NCI-H1092 treated with DMSO at 0.1 percent for 48 hours (cell line): ENCODE measurements around the gene DUSP16.
"Not testable (repeated sequence)": the region's sequence is repeated elsewhere in the genome, so short reads cannot be mapped to it uniquely, and the experiment has no call there.

Experiments used
- DNase-seq: peaks from one replicate; lab custom pipeline; 2025; lab: John Stamatoyannopoulos, UW

The DUSP16 gene

GRCh38 chr12:12520273-12520672, 42.4 kb downstream of the DUSP16 start:
- no peak for DNase-seq

DNA sequence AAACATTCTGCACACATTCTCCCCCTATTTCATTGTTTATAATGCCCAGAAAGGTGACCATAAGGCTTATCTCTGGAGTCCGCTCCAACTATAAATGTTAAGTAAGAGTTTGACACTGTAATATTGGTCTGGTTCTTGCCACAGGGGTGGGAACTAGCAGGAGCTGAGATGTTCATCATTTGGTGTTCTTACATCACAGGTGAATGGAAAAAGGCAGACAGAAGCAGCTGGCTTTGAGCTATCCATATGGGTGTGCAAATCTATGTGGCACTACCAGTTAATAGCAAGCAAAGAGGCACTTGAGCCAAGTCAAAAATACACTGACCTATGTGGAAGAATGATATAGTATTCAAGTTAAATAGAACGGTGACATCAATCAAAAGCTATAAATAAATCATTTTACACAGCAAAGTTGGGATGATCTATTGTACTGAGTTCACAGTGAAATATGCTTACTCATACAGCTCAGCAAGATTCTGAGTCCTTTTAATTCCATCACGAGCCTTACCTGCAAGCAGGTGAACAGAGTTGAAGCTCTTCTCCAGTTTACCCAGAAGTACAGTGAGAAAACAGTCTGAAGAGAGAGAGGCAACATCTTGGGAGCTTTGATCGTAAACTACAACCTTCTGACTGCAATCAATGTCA, 43.2 kb downstream of the DUSP16 start:
- DNase-seq = no peak

DNA sequence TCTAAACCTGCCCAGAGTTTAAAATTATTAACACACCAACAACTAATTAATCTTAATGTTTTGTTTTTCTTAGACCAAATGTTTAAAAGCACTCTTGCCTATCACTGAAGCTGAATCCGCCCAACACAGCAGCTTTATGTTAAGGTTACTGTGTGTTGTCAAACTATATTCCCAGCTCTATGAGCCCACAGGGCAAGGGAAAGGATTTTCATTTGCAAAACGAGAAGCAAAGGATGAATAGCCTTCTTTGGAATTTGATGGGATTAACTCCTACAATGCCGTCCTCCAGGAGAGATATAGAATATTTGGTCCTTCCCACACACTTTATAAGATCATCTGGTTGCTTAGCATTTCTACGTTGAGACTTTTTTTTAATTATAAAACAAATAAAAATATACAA, 43.7 kb downstream of the DUSP16 start:
- no peak for DNase-seq

- DNase-seq = no peak
Observed at GRCh38 chr12:12518464-12518845, 44.2 kb downstream of the DUSP16 start.

DNA sequence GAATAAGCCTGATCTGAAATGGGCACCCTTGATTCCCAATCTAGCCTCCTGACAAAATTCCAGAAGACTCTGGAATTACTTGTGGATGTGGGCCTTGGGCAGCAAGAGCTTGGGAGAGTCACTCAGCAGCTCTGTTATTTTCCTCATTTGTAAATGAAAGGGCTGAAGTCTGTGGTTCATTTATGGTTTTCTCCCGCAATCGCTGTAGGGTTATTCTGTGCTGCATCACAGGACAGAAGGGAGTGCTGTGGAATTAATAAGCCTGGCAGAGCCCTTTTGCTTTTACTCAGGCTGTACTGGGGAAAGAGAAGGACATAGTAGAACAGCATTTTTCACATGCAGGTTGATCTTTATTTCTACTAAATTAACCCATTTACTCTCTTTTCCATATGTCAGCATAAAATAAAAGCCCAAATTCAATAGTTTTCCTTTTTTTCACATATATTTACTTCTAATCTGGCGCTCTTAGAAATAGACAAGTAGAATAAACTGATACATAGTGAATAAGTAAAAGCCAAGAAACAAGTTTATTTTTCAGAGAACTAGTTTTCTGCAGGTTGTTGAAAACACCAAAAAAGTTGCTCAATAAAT, 49.2 kb downstream of the DUSP16 start:
- DNase-seq = no peak

DNA sequence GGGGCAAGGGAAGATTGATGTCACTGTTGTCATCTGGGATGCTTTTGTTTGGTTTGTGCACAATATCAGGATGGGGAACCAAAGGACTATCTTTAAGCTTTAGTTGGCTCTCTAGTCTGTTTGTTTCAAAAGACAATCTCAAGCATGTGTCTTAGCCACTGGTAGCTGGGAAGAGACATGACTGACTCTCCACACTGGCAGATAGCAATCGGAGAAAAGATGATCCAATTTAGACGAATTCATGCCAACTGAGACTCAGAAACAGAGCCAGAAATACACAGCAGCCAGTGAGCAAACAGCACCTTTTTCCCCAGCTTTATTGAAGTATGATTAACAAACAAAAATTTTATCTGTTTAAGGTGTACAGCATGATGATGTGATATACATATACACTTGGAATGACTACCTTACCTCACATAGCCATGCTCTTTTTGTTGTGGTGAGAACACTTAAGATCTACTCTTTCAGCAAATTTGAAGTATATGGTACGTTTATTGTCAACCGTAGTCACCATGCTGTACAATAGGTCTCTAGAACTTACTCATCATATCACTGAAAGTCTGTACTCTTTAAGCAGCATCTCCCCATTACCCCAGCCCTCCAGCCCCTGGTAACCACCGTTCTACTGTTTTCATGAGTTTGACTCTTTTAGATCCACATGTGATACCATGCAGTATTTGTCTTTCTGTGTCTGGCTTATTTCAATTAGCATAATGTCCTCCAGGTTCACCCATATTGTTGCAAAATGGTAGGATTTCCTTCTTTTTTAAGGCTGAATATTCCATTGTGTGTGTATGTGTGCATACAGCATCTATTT, 50.6 kb downstream of the DUSP16 start:
- no peak for DNase-seq

- no peak for DNase-seq
Observed at GRCh38 chr12:12511021-12511783, 51.5 kb downstream of the DUSP16 start.

GRCh38 chr12:12510551-12510950, 52.1 kb downstream of the DUSP16 start:
- DNase-seq = no peak

DNA sequence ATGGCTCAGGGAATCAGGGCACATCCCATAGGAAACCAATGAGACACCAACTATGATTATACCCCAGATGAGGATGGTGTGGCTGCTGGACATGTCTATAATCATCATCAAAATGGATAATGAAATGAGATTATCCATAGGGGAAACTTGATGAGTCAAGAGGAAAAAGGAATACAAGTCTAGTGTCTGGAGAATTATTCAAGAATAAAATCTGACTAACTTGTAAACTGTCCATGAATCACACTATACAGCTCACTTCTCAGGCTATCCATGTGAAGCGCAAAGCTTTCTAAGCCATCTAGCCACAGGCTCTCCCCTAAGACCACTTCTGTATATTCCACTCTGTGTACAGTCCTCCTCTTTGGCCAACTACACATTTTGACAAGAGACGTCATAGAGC, 52.5 kb downstream of the DUSP16 start:
- no peak for DNase-seq

GRCh38 chr12:12508612-12509011, 54.1 kb downstream of the DUSP16 start:
- no peak for DNase-seq

DNA sequence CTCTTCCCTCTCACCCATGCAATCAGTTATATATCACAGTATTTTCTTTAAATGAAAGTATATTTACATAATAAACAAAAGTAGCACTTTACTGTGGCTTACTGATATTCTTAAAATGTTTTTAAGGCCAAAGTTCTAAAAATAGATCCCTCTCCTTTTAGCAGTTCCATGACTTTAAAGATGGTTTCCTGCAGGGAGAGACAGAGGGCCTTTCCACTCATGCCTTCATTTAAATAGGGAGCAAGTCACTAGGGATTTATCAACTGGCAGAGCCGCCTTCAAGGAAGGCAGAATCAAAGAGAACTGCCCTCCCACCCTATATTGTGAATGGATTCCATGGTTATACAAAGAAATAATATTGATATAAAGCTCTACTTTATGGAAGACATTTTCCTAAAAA, 55.5 kb downstream of the DUSP16 start:
- DNase-seq = no peak

DNA sequence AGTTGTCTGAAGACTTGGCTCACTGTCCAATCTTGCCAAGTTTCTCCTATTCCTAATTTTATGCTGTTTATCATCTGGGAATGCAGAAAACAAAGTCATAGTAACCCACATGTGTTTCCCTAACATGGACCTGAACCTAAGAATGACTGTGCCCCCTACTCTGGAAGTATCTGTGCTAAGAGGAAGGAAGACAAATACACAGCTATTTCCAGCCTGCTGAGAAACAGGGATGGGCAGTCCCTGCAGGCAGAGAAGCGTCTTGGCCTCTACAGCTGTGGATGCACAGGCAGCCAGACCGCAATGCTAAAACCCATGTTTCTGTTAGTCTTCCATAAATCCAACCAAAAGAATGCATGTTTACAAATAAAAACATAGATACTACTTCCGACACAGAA, 56.2 kb downstream of the DUSP16 start:
- no peak for DNase-seq

DNA sequence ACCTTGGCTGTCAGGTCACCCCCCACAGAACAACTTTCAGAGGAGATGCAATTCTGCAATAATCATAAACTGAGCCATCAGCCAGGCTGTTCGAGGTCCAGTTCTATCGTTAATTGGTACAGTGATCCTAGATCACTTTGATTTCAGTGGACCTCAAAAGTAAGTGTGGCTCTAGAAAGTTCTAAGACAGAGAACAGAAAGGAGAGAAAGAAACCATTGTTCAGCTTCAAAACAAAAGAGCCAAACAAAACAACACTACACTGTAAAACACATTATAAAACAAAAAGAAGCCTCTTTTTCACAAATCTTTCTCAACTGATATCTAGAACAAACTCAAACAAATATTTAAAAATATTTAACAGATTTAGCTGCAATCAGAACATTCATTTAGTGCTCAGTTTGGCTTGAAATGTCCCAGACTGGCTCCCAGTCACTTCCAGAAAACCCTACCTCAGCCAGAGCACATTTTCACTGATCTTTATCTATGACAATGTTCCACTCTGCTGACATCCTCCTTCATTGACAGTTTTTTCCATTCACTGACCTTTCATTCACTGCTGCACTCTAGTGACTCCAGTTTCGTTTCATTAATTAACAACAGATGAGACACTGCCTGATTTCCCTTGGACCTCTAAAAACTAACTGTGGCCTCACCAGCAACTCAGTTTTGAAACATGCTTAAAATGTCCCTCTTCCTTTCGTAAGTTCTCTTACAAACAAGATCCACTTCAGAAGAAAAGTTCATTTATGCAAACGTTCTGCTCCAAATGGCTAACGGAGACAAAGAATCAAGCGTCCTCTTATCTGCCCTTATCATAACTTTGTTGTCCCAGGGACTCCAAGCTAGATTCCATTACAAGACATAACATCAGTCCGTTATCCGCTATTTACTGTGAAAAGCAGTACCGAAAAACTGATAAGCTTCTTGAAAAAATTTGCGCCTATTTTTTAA, 56.8 kb downstream of the DUSP16 start:
- no peak for DNase-seq

DNA sequence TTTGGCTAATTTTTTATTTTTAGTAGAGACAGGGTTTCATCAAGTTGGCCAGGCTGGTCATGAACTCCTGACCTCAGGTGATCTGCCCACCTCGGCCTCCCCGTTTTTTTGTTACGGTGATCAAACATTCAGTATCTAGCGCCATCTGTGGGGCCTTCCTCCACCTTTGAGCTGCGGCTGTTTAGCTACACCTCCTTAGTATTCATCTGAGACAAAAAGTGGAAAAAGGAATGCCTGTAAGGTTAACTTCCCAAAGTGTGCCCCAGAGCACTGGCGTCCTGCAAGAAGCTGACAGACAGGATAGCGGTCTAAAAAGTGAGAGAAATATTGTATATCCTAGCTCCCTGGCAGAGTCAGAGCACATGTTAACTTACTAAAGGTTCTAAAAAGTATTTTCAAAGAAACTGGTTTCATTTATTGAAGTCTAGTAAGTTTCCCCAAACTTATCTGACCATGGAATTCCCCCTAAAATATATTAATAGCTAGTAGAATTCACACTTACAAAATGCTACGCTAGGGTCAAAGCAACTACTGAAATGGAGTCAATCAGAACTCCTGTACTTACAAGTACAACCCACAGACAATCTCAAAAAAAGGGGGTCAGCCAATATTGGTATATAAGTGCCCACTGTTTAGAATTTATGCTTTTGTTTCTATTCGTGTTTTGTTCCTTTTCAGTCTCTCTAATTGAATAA, 59.1 kb downstream of the DUSP16 start:
- DNase-seq = no peak

DNA sequence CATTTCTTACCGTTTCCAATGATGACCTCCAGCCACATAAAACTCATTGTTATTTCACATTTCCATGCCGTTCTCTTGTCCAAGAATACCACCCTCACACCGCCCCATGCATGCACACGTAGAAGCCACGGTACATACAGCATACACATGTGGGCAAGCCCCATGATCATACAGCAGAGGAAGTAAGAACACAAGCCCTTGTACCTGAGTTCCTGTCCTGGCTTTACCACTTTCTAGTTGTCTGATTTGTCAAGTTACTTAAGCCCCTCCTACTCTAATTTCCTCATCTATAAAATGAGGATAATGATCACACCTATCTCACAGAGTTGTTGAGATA, 59.9 kb downstream of the DUSP16 start:
- no peak for DNase-seq

- not testable (repeated sequence) for DNase-seq
Observed at GRCh38 chr12:12502130-12502814, 60.4 kb downstream of the DUSP16 start.

- DNase-seq = no peak
Observed at GRCh38 chr12:12501121-12501520, 61.5 kb downstream of the DUSP16 start.

DNA sequence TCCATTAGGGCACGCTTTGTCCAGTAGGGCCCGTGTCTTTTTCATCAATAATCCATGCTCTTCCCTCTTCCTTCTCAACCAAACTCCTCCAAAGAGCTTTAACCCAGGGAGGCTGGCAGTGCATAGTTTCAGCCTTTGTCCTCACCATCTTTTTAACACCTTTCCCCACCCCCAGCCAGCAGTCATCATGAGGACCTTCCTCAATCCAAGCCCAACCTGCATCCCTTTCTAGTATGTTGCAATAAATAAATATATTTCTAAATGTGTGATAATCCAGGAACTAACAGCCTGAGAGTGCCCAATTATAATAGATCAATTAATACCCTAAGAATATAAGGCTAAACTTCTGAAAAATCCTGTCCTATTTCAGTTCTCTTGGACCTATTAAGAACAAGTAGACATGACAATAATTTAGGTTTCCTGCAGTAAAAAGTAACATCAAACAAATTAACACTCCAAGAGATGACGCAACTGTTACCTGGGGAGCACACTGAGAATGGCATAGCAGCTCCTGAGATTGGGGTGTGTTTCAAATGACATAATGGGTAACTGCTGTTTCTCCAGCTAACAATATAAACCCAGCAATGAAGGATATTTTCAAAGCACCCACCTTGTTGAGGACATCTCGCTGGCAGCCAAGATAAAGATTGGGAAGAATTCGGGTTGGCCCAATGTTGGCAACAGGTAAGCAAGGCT, 62.6 kb downstream of the DUSP16 start:
- no peak for DNase-seq

- DNase-seq = no peak
Observed at GRCh38 chr12:12498210-12498609, 64.5 kb downstream of the DUSP16 start.

DNA sequence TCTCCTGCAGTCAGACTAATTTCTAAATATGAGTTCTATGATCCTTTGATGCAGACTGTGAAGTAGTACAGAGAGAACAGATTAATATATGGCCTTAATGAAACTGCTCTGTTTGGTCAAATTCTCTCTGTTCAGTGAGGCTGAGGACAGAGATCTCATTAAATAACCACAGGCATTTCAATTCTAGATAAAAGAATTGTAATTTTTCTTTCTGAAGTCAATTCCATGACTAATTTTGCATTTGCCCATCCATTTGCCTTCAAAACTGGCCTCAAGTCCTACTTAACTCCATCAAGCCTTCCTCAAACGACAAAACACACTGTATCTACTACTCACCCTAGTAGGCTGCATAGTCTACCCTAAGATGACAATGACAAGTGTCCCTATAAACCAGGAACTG, 67.1 kb downstream of the DUSP16 start:
- no peak for DNase-seq
